Measurements from ENCODE around the gene SPNS2. TPM values are rescaled to one million over a fixed set of nuclear protein-coding genes. Genes with fewer than 3 reads are reported as not detected.

Gene SPNS2
- total RNA-seq, 1 experiment from 2014 or later = 1.9 TPM

GRCh38 chr17:4587195-4587594, 88.5 kb downstream of the SPNS2 start:
- ATAC-seq (no peak), DNase-seq (ENCODE audit: low read depth, low spot score) (no peak)
- Histone ChIP-seq H3K9me3 (ENCODE audit: control insufficient read depth, insufficient read depth, low read depth, low read length) (no peaks in the 10 kb centered on the region), H3K4me1 (ENCODE audit: control insufficient read depth, insufficient read depth, low read length) (no peaks in the 10 kb centered on the region), H3K27me3 (ENCODE audit: control insufficient read depth, insufficient read depth, low read length) (no peaks in the 10 kb centered on the region; the same call in 1 of the 2 replicates), H3K4me3 (ENCODE audit: low read depth in 2 of 2, low read length in 2 of 2) (no peak overlapping the region), H3K27ac (ENCODE audit: low read length) (no peak overlapping the region), H3K36me3 (ENCODE audit: control insufficient read depth, insufficient read depth, low read length) (no peaks in the 10 kb centered on the region)
- in situ Hi-C loops (cut with HindIII; ENCODE audit: low pct_unique_long_range_greater_than_20kb, low sequenced_read_pairs) = no loop called here
- intact Hi-C loops (cut with micrococcal nuclease; ENCODE audit: unreplicated experiment) = no loop called here
- POLR2A ChIA-PET = no interaction called here
- TF ChIP-seq, protein P1, sequence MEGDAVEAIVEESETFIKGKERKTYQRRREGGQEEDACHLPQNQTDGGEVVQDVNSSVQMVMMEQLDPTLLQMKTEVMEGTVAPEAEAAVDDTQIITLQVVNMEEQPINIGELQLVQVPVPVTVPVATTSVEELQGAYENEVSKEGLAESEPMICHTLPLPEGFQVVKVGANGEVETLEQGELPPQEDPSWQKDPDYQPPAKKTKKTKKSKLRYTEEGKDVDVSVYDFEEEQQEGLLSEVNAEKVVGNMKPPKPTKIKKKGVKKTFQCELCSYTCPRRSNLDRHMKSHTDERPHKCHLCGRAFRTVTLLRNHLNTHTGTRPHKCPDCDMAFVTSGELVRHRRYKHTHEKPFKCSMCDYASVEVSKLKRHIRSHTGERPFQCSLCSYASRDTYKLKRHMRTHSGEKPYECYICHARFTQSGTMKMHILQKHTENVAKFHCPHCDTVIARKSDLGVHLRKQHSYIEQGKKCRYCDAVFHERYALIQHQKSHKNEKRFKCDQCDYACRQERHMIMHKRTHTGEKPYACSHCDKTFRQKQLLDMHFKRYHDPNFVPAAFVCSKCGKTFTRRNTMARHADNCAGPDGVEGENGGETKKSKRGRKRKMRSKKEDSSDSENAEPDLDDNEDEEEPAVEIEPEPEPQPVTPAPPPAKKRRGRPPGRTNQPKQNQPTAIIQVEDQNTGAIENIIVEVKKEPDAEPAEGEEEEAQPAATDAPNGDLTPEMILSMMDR (IDR thresholded peaks at IDR 0.05) = no peak
- TF ChIP-seq TCF7L2 (IDR thresholded peaks at IDR 0.05; ENCODE audit: low read depth, low read length) = no peak
- TF ChIP-seq SIN3A (IDR thresholded peaks at IDR 0.05; ENCODE audit: borderline replicate concordance, insufficient read depth, low read depth, low read length) = no peak
- TF ChIP-seq POLR2AphosphoS5 (IDR thresholded peaks at IDR 0.05; ENCODE audit: low read depth, low read length) = no peak
- TF ChIP-seq, protein P2, sequence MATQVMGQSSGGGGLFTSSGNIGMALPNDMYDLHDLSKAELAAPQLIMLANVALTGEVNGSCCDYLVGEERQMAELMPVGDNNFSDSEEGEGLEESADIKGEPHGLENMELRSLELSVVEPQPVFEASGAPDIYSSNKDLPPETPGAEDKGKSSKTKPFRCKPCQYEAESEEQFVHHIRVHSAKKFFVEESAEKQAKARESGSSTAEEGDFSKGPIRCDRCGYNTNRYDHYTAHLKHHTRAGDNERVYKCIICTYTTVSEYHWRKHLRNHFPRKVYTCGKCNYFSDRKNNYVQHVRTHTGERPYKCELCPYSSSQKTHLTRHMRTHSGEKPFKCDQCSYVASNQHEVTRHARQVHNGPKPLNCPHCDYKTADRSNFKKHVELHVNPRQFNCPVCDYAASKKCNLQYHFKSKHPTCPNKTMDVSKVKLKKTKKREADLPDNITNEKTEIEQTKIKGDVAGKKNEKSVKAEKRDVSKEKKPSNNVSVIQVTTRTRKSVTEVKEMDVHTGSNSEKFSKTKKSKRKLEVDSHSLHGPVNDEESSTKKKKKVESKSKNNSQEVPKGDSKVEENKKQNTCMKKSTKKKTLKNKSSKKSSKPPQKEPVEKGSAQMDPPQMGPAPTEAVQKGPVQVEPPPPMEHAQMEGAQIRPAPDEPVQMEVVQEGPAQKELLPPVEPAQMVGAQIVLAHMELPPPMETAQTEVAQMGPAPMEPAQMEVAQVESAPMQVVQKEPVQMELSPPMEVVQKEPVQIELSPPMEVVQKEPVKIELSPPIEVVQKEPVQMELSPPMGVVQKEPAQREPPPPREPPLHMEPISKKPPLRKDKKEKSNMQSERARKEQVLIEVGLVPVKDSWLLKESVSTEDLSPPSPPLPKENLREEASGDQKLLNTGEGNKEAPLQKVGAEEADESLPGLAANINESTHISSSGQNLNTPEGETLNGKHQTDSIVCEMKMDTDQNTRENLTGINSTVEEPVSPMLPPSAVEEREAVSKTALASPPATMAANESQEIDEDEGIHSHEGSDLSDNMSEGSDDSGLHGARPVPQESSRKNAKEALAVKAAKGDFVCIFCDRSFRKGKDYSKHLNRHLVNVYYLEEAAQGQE (IDR thresholded peaks at IDR 0.05; ENCODE audit: insufficient read depth in 1 of 2, low read depth in 2 of 2, low read length in 1 of 2) = no peak
- BruUV-seq (replicated peaks) = no TSS peak
- CTCF ChIA-PET = interaction anchor here (1.0 kb wide), 1 partner anchor 387 kb away, joined by 3 read pairs; no protein-coding TSS in a partner anchor

- no peak for DNase-seq (ENCODE audit: low read depth, low spot score)
- Histone ChIP-seq H3K9me3 (ENCODE audit: control insufficient read depth, insufficient read depth, low read depth, low read length) (no peaks in the 10 kb centered on the region), H3K36me3 (ENCODE audit: control insufficient read depth, insufficient read depth, low read length) (no peaks in the 10 kb centered on the region), H3K27ac (ENCODE audit: low read length) (no peak overlapping the region), H3K4me1 (ENCODE audit: control insufficient read depth, insufficient read depth, low read length) (no peaks in the 10 kb centered on the region), H3K27me3 (ENCODE audit: control insufficient read depth, insufficient read depth, low read length) (no peaks in the 10 kb centered on the region; the same call in 1 of the 2 replicates), H3K4me3 (ENCODE audit: low read depth in 2 of 2, low read length in 2 of 2) (no peak overlapping the region)
- BruUV-seq (replicated peaks) = no TSS peak
- TF ChIP-seq TCF7L2 (IDR thresholded peaks at IDR 0.05; ENCODE audit: low read depth, low read length) = no peak
- no peak for TF ChIP-seq SIN3A (IDR thresholded peaks at IDR 0.05; ENCODE audit: borderline replicate concordance, insufficient read depth, low read depth, low read length)
- no peak for TF ChIP-seq POLR2AphosphoS5 (IDR thresholded peaks at IDR 0.05; ENCODE audit: low read depth, low read length)
- TF ChIP-seq, protein P2 (IDR thresholded peaks at IDR 0.05; ENCODE audit: insufficient read depth in 1 of 2, low read depth in 2 of 2, low read length in 1 of 2) = no peak
- TF ChIP-seq, protein P1 (IDR thresholded peaks at IDR 0.05) = no peak
- intact Hi-C loops (cut with micrococcal nuclease; ENCODE audit: unreplicated experiment) (no loop called here), in situ Hi-C loops (cut with HindIII; ENCODE audit: low pct_unique_long_range_greater_than_20kb, low sequenced_read_pairs) (no loop called here)
- POLR2A ChIA-PET = interaction anchor here (0.5 to 0.6 kb wide), 2 partner anchors 32 to 346 kb away, joined by 3 to 4 read pairs; no protein-coding TSS in a partner anchor
- ATAC-seq = no peak
- CTCF ChIA-PET = interaction anchor here (0.5 kb wide), 1 partner anchor 20 kb away, joined by 7 read pairs; no protein-coding TSS in a partner anchor
Measured at GRCh38 chr17:4587803-4588202, 89.1 kb downstream of the SPNS2 start.

Data from Panc1 (cell line).